Stimulated activated CD8-positive, alpha-beta memory T cell treated with anti-CD3 and anti-CD28 coated beads, Interleukin-15, amount 100 ng/mL, for 48 hours (primary cell): ENCODE results near the gene NUDT3.
"Not testable (repeated sequence)": the region's sequence is repeated elsewhere in the genome, so short reads cannot be mapped to it uniquely, and the experiment has no call there.

Source experiments
- DNase-seq, 2 donors: peaks; one replicate each; pipeline ENCODE4 v3.0.0-alpha.2; 2020; ENCODE audit warnings: low read depth in 2 of 2

NUDT3 gene

GRCh38 chr6:34392497-34393190, at the start of gene NUDT3:
Gene NUDT3, minus strand, starts transcription at chr6:34392669. Its CDS starts 307 bp downstream, at chr6:34392362.
- DNase-seq = peak; percentile 93

DNA sequence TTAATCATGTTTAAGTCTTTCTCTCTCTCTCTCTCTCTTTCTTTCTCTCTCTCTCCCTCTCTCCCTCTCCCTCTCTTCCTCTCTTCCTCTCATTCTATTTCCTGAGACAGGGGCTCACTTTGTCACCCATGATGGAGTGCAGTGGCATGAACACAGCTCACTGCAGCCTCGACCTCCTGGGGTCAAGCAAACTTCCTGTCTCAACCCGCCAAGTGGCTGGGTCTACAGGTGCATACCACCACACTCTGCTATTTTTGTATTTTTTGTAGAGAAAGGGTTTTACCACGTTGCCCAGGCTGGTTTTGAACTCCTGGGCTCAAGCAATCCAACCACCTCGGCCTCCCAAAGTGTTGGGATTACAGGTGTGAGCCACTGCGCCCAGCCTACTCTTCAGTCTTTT, 49.1 kb upstream of the NUDT3 start:
- no peak for DNase-seq

- DNase-seq = no peak
These were observed 47.0 kb upstream of the NUDT3 start for GRCh38 chr6:34439442-34439841.

GRCh38 chr6:34438705-34439104, 46.2 kb upstream of the NUDT3 start:
- DNase-seq = no peak

DNA sequence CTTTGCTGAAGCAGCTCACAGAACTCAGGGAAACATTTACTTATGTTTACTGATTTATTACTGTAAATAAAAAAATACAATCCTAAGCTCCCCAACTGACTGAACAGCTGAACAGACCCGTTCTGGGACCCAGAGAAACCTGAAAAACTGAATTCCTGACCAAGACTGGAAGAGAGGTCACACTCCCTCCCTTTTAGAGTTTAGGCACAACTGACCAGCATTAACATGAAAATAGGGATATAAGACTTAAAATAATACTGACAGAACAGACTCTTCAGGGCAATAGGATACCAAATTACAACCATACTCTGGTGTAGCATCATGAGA, 45.1 kb upstream of the NUDT3 start:
- no peak for DNase-seq

DNA sequence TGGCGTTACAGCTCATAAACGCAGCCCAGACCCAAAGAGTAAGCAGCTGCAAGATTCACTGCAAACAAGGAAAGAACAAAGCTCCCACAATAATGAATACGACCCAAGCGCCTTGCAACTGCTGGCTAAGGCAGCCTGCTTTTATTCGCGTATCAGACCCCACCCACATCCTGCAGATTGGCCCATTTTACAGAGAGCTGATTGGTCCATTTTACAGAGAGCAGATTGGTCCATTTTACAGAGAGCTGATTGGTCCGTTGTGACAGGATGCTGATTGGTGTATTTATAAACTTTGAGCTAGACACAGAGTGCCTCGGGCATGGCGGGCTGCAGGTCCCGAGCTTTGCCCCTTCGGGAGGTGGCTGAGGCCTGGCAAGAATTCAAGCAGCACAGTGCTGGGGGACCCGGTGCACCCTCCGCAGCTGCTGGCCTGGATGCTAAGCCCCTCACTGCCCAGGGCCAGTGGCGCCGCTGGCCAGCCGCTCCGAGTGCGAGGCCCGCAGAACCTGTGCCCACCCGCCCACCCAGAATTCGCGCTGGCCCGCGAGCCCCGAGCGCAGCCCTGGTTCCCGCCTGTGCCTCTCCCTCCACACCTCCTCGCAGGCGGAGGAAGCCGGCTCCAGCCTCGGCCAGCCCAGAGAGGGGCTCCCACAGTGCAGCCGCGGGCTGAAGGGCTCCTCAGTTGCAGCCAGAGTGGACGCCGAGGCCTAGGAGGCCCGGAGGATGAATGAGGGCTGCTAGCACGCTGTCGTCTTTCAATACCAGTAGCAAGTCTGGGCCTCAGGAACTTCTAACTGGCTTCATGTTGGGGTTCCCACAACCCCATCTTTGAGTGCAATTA, 44.6 kb upstream of the NUDT3 start:
- DNase-seq = no peak

- DNase-seq = no peak
These were observed 43.4 kb upstream of the NUDT3 start for GRCh38 chr6:34435916-34436315.

- peak; percentile 84 to 87 for DNase-seq
These were observed 33.3 kb upstream of the NUDT3 start, which contains the start of gene RPS10 for GRCh38 chr6:34425498-34426410. Gene RPS10, minus strand, starts transcription at chr6:34426069. Its CDS starts 848 bp downstream, at chr6:34425221.

GRCh38 chr6:34425132-34425497, 32.6 kb upstream of the NUDT3 start:
- DNase-seq = no peak

GRCh38 chr6:34424200-34425131, 32.0 kb upstream of the NUDT3 start:
- DNase-seq = no peak

- no peak for DNase-seq
These were observed 30.8 kb upstream of the NUDT3 start for GRCh38 chr6:34423254-34423653.

DNA sequence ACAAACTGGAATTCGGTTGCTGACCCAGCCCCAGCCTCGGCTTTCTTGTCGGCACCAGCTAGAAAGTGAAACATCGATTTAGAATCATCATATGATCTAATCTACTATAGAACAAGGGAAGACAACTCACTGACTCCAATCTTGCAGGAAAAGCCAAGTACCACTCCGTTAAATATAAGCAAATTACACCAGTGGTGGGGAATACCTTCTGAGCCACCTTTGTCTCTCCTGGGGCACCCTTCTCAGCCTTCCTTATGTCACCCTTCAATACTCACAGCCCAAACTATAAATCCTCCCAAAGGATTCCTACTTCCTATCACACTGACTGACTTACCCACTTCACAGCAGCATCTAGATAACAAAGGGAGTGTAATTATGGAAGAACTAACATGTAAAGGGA, 25.9 kb upstream of the NUDT3 start:
- DNase-seq = no peak

DNA sequence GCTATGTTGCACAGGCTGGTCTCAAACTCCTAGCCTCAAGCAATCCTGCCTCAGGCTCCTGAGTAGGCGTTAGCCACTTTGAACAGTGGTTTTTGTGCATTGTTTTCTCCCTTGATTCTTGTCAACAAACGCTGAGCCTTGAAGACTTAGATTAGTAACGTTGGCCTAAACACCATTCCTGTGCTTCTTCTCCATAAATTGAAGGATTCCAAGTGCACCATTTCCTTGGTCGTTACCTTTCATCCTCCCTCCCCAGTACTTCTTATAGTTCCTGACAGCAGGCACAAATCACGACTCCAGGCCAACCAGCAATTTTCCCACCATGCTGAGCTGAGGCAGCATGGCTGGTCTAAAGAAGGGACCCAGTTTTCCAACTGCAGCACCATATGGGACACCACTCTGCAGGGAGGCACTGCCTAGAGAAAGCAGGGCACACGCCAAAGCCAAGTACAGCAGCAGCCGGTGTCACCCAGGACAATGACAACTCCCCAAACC, 24.5 kb upstream of the NUDT3 start:
- DNase-seq = no peak

GRCh38 chr6:34414999-34415858, 22.8 kb upstream of the NUDT3 start:
- DNase-seq = no peak

DNA sequence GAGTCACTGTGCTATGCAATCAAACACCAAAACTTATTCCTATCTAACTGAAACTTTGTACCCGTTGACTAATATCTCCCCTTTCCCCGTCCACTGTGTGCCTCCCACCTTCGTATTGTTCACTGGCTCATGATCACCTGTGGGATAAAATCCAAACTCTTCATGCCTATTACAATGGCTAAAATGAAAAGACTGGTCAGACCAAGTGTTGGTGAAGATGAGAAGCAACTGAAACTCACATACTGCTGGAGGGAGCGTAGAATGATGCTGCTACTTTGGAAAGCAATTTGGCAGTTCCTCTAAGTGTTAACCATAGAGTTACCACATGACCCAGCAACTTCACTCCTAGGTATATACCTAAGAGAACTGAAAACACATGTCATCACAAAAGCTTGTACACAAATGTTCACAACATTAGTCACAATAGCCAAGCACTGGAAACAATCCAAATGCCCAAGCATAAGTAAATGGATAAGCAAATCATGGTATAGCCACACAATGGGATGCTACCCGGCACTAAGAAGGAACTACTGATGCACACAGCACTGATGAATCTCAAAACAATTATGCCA, 20.3 kb upstream of the NUDT3 start:
- DNase-seq = no peak

DNA sequence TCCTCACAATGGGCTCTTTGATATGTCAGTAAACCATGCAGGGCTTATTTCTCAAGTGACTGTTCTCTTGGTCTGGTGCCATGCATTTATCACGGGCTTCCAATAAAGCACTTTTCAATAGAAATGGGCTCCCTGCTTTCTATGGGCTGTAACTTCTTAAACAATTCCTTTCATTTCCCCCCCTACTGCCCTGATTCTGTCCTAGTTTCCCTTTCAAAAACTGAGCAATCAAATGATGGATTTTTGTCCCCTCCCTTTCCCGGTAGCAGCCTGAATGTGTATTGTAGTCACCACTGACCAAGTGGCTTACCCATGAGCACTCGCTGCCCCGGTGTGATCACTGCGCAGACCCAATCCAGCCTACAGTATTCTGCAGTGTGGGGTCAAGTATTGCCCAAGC, 19.5 kb upstream of the NUDT3 start:
- no peak for DNase-seq

- not testable (repeated sequence) for DNase-seq
These were observed 15.4 kb upstream of the NUDT3 start for GRCh38 chr6:34407915-34408314.

DNA sequence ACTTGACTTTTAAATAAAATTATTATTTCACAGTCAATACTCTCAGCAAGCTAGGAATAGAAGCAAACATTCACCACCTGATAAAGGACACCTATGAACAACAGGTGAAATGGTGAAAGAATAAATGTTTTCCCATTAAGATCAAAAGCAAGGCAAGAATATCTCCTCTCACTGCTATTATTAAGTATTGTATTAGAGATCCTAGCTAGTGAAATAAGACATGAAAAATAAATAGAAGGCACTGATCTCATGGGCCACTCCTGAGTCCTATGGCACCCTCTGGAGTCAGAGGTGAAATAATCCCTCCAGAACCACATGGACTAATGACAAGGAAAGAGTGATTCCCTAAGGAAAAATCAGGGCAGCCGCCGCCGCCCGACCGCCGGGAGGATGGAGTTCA, 4.0 kb upstream of the NUDT3 start:
- DNase-seq = no peak

GRCh38 chr6:34393966-34394305, 1.5 kb upstream of the NUDT3 start:
- DNase-seq = no peak
